Cardiac fibroblast (primary cell): ENCODE data around the gene IL3RA.
"Not testable (repeated sequence)": the region's sequence is repeated elsewhere in the genome, so short reads cannot be mapped to it uniquely, and the experiment has no call there.

Experiments used
- DNase-seq, 2 donors: peaks; one replicate each; pipeline versions ENCODE4 v3.0.0 to v3.0.0-alpha.2; 2010; ENCODE audit warnings: low read depth in 2 of 2
- H3K4me3 ChIP-seq, 2 donors: replicated peaks in 1 of 2; 1 replicate in 1 of 2; 2 replicates in 1 of 2; pipeline ENCODE4 v1.5.1; 2011; ENCODE audit warnings: low read depth in 2 of 2, low read length in 2 of 2, mild to moderate bottlenecking in 2 of 2, moderate library complexity in 1 of 2
- CTCF ChIP-seq: IDR thresholded peaks from one replicate; pipeline ENCODE4 v1.5.1; 2011; ENCODE audit warnings: low read depth, mild to moderate bottlenecking, low read length, inconsistent platforms

IL3RA gene

GRCh38 chrX:1420371-1420770 lies 83.8 kb downstream of the IL3RA start:
- no peak for TF ChIP-seq CTCF
- H3K4me3 ChIP-seq: no peak overlapping the region
- DNase-seq: no peak

GRCh38 chrX:1421433-1422134 lies 85.0 kb downstream of the IL3RA start:
- no peak for DNase-seq
- H3K4me3 ChIP-seq: no peak overlapping the region
- no peak for TF ChIP-seq CTCF

GRCh38 chrX:1422135-1422465 lies 85.5 kb downstream of the IL3RA start:
- no peak for DNase-seq
- no peak overlapping the region for H3K4me3 ChIP-seq
- no peak for TF ChIP-seq CTCF

- no peak for DNase-seq
- TF ChIP-seq CTCF: no peak
- no peak overlapping the region for H3K4me3 ChIP-seq
Observed at GRCh38 chrX:1423215-1423614, 86.6 kb downstream of the IL3RA start.

- H3K4me3 ChIP-seq: no peak overlapping the region
- DNase-seq: no peak
- TF ChIP-seq CTCF: no peak
Observed at GRCh38 chrX:1424147-1424851, 87.7 kb downstream of the IL3RA start.

GRCh38 chrX:1425381-1425780 lies 88.8 kb downstream of the IL3RA start:
- H3K4me3 ChIP-seq: no peak overlapping the region
- DNase-seq: no peak
- TF ChIP-seq CTCF: no peak

GRCh38 chrX:1426321-1426720 lies 89.7 kb downstream of the IL3RA start:
- not testable (repeated sequence) for H3K4me3 ChIP-seq, DNase-seq
